ENCODE results near the gene NAA15.
"Not testable (repeated sequence)": the region's sequence is repeated elsewhere in the genome, so short reads cannot be mapped to it uniquely, and the experiment has no call there.

Gene NAA15

DNA sequence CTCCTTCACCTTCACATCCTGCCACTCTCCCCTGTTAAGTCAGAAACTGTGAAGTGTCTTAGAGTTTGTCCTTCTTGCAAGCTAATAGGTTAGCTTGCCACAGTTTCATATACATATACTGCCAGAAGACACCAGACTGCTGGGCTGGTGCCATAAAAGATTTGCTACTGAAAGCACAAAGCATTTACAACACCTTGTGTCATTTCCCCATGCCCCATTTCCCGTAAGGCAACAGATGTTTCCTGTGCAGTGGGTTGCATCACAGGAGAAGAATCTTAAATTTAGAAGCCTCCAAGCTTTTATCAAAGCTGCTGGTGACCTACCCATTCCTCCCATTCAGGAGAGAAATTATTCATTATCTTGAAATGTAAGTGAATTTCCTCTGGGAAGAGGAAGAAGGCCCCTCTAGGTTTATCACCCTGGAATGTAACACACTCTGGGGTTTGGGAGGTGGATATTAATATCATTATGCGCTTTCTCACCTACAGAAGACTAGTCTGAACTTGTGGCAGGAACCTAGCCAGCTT is 118.1 kb downstream of the NAA15 start:
- in situ Hi-C loops (cut with MboI; ENCODE audit: low pct_unique_long_range_greater_than_20kb, low sequenced_read_pairs), result no loop called here
- peak; percentile 97 for DNase-seq

DNA sequence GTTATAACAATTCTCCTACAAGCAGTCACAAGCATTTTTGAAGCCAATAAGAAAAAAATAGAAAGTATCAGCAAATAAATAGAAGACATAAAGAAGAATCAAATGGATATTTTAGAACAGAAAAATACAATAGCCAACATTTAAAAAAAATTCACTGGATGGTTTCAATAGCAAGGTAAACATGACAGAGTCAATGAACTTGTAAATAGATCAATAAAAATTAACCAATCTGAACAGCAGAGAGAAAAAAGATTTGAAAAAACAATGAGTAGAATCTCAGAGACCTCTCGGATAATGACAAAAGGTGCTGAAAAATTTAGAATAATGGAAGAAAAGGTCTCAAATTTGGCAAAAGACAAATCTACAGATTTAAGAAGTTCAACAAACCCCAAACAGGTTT is 119.3 kb downstream of the NAA15 start:
- in situ Hi-C loops (cut with MboI; ENCODE audit: low pct_unique_long_range_greater_than_20kb, low sequenced_read_pairs), result no loop called here
- DNase-seq, result no peak

DNA sequence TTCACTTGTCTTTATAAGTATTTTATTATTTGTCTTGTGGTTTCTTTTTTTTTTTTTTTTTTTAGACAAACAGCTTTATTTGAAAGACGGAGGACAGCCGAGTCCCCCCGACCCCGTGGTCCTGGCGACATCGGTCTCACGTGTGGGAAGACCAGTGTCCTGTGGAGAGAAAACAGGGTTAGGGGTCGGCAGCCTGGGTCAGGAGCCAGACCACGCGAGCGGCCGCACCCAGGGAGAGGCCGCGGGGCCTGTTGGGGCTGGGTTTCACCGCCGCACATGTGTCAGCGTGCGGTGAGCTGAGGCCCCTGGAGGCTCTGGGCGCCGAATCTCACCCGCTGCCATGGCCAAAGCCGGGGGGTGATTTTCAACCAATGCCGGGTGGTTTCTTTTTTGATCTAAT is 134.8 kb downstream of the NAA15 start:
- no peak for DNase-seq
- in situ Hi-C loops (cut with MboI; ENCODE audit: low pct_unique_long_range_greater_than_20kb, low sequenced_read_pairs), result no loop called here

DNA sequence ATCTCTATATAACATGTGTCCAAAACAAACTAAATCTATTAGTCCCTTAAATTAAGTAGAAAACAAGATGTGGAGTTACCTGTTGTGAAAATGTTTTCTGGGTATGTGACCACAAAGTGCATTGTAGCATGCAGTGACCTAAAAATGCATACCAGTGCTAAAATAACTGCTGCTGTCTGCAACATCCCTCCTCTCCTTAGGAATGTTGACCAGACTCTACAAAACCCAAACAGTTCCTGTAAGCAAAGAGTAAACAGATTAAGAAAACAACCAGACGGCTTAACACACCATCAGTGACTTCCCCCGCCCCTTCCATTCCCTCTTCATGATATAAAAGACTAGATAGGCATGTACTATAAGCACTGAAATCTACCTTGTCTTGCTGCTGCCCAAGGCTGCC is 136.8 kb downstream of the NAA15 start:
- in situ Hi-C loops (cut with MboI; ENCODE audit: low pct_unique_long_range_greater_than_20kb, low sequenced_read_pairs), result no loop called here
- DNase-seq, result no peak

DNA sequence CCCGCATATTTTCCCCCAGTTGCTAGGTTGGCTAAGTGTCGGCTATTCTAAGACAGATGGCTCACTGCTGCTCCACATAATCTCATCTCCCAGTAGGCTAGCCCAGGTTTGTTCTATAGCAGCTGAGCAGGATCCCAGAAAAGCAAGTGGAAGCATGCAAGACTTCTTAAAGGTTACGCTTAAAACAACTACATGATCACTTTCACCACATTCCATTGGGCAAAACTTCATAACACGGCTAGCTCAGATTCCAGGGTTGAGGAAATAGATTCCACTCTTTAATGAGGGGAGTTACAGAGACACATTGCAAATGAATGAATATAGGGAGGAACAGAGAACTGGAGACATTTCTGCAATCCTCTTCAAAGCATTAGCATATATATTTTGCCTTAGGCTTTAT is 139.7 kb downstream of the NAA15 start:
- in situ Hi-C loops (cut with MboI; ENCODE audit: low pct_unique_long_range_greater_than_20kb, low sequenced_read_pairs), result no loop called here
- no peak for DNase-seq

DNA sequence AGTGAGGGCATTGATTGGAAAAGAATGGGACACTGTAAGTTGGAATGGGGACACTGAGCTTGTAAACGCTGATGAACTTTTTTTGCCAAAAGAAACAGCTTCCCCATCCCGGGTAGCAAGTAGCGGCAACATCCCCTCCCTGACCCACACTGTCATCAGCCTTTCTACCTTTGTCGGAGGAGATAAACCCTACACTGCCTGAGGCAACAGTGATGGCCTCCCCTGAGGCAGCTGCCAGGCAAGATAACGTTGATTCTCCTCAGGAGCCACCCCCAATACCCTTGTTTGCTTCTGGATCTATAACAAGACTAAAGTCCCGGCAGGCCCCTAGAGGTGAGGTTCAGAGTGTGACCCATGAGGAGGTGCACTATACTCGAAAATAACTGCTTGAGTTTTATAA is 142.4 kb downstream of the NAA15 start:
- in situ Hi-C loops (cut with MboI; ENCODE audit: low pct_unique_long_range_greater_than_20kb, low sequenced_read_pairs), result no loop called here
- DNase-seq, result no peak

DNA sequence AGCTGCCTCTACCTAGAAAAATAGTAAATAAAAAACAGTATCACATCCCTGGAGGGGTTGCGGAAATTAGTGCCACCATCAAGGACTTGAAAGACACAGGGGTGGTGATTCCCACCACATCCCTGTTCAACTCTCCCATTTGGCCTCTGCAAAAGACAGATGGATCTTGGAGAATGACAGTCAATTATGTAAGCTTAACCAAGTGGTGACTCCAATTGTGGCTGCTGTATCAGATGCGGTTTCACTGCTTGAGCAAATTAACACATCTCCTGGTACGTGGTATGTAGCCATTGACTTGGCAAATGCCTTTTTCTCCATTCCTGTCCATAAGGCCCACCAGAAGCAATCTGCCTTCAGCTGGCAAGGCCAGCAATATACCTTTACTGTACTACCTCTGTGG is 143.6 kb downstream of the NAA15 start:
- in situ Hi-C loops (cut with MboI; ENCODE audit: low pct_unique_long_range_greater_than_20kb, low sequenced_read_pairs); DNase-seq: not testable (repeated sequence)

DNA sequence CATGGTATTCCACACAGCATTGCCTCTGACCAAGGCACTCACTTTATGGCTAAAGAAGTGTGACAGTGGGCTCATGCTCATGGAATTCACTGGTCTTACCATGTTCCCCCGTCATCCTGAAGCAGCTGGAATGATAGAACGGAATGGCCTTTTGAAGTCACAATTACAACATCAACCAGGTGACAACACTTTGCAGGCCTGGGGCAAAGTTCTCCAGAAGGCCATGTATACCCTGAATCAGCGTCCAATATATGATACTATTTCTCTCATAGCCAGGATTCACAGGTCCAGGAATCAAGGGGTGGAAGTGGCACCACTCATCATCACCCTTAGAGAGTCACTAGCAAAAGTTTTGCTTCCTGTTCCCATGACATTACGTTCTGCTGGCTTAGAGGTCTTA is 145.8 kb downstream of the NAA15 start:
- DNase-seq, result not testable (repeated sequence)

DNA sequence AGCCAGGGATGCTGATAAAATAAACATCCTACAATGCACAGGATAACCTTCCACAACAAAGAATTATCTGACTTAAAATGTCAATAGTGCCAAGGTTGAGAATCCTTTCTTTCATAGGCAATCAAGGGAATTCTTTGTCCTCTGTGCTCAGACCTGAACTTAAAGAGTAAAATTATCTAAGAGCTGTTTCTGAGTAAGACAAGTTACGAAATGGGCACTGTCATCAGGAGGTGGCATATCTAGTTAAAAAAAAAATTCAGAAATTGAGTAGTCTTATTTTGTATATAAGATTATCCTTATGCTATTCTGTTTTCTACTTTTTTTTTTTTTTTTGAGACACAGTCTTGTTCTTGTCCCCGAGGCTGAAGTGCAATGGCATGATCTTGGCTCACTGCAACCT is 149.3 kb downstream of the NAA15 start:
- in situ Hi-C loops (cut with MboI; ENCODE audit: low pct_unique_long_range_greater_than_20kb, low sequenced_read_pairs), result no loop called here
- no peak for DNase-seq

More for the DNA sequence above, 145.8 kb downstream of the NAA15 start:
- in situ Hi-C loops (cut with MboI; ENCODE audit: low pct_unique_long_range_greater_than_20kb, low sequenced_read_pairs), result not testable (repeated sequence)

DNA sequence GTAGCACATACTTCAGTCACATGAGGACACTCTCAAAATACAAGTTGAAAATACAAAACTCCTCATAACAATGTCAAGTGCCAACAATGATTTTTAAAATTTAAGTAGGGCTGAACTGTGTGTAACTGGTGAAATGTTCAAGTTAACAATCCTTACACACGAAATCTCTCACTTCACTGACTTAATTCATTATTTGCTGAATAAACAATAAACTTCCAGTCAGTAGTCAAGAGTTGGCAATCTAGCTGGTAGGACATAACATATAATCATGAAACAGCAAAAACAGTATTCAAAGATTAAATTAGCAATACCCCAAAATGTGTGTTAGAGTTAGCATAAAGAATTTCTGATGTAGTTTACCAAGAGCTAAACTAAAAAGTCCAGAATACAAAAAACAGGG is 150.7 kb downstream of the NAA15 start:
- no peak for DNase-seq
- in situ Hi-C loops (cut with MboI; ENCODE audit: low pct_unique_long_range_greater_than_20kb, low sequenced_read_pairs), result no loop called here

DNA sequence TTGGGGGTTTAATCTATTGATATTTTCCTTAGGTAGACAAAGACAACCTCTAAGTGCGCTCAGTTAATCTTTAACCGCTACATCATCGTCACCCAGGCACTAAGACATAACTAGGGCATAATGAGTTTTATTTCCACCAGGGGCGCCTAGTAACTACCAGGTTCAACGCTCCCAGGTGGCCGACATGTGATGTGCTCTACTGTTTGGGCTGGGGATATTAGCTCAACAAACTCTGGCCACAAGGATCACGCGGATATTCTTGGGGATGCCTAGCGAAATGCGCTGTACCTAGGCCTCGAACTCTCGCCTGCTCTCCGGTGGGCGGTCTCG is 151.7 kb downstream of the NAA15 start:
- in situ Hi-C loops (cut with MboI; ENCODE audit: low pct_unique_long_range_greater_than_20kb, low sequenced_read_pairs), result no loop called here
- no peak for DNase-seq

DNA sequence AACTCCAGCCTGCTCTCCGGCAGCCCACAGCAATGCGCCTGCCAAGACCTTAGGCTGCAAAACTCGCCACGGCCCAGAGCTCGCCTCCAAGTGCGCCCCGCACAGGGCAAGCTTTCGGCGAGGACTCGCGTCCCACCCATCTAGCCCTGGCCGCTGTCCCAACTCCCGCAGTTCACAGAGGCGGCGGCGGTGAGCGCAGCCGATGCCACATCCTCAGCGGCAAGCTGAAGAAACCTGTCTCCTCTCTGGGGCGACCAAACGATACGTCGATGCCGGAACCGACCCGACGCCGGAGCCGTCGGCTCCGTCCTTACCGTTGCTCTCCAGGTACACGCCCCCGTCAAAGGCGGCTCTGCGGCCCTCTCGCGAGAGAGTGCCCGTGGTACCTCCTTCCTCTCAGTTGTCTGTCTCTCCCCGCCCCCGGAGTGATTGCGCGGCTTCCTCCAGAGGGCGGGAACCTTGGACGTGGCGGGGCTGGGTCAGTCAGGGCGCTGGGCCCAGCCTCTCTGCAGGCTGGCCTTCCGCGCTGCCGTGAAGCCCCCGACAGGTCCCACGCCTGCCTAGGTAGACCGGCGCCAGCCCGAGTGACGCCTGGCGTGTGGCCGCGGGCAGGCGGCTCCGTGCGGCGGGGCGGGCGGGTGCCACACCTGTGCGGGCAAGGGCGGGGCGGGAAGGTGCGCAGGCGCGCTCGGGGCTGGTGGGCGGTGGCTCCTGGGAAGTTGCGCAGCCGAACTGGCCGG is 152.2 kb downstream of the NAA15 start:
- in situ Hi-C loops (cut with MboI; ENCODE audit: low pct_unique_long_range_greater_than_20kb, low sequenced_read_pairs), result no loop called here

DNA sequence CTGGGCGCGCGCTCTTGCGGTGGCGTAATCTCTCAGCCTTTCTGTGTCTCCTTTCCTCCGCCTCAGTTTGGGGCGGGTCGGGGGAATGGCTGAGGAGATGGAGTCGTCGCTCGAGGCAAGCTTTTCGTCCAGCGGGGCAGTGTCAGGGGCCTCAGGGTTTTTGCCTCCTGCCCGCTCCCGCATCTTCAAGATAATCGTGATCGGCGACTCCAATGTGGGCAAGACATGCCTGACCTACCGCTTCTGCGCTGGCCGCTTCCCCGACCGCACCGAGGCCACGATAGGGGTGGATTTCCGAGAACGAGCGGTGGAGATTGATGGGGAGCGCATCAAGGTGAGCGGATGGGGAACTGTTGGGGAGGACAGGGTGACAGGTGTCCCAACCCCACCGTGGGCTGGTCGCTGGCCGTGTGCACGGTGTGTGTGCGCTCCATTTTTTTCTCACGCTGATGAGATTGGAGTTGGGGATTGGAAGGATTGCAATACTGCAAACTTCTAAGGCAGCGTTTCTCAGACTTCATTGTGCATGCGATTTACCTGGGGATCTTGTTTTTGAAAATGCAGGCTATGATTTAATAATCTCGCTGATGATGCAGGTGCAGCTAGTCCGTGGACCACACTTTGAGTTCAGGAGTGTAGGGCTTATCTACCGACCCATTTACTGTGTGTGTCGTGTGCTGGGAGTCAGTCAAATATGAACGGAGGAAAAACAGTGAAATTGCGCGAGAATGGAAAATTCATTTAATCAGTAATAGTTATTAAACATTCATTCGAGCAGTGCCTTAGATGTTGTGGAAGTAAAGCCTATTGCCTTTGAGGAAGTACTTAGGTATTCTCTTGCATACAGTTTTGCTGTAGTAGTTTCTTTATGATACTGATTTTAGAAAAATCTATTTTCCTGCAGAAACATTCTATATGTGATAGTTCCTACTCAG is 153.1 kb downstream of the NAA15 start, which contains the start of gene RAB33B:
TSS of gene RAB33B (plus strand) at position 11 of the 935 bp plus-strand sequence. CDS start at position 86, 75 bp downstream.
- in situ Hi-C loops (cut with MboI; ENCODE audit: low pct_unique_long_range_greater_than_20kb, low sequenced_read_pairs), result no loop called here
- peak; percentile 43 for DNase-seq

More for the DNA sequence above, 152.2 kb downstream of the NAA15 start:
- DNase-seq, result peak; percentile 98

DNA sequence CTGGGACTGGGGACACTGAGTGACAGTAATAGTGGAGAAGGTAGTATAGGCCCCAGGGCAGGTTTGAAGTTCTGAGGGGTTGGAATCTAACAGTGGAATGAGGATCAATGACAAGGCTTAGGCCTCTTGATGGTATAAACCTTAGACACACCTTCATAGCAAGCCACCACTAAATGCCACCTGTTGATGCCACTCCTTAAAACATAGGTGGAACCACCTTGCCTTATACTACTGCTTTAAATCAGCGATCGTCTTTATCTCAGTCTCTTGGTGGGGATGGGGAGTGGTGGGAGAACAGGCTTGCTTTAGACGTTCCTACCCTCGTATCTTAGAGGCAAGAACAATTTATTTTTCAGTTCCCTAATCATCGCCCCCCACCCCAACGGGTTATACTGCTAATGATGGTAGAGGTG is 153.8 kb downstream of the NAA15 start:
- in situ Hi-C loops (cut with MboI; ENCODE audit: low pct_unique_long_range_greater_than_20kb, low sequenced_read_pairs), result no loop called here
- peak; percentile 38 for DNase-seq

DNA sequence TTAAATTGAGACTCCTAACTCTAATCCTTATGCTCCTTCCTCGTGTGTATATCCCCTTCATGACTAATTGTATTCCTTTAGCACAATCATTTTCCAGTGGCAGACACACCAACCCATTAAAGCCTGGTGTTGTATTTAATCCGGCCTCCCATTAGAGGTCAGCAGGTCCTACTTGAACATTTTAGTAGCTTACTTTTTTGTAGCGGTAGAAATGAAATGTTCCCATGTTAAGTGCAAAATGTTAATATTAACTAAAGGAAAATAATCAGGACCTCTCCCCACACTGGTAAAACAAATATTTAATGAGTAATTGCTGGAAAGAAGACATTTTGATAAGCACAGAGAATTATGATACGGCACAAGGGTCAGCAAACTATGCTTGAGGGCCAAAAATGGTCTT is 156.0 kb downstream of the NAA15 start:
- no peak for DNase-seq
- in situ Hi-C loops (cut with MboI; ENCODE audit: low pct_unique_long_range_greater_than_20kb, low sequenced_read_pairs), result no loop called here

DNA sequence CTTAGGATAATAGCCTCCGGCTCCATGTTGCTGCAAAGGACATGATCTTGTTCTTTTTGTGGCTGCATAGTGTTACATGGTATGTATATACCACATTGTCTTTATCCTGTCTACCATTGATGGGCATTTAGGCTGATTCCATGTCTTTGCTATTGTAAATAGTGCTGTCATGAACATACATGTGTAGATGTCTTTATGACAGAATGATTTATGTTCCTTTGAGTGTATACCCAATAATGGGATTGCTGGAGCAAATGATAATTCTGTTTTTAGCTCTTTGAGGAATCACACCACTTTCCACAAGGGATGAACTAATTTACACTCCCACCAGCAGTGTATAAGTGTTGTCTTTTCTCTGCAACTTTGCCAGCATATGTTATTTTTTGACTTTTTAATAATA is 157.2 kb downstream of the NAA15 start:
- in situ Hi-C loops (cut with MboI; ENCODE audit: low pct_unique_long_range_greater_than_20kb, low sequenced_read_pairs), result no loop called here
- no peak for DNase-seq

DNA sequence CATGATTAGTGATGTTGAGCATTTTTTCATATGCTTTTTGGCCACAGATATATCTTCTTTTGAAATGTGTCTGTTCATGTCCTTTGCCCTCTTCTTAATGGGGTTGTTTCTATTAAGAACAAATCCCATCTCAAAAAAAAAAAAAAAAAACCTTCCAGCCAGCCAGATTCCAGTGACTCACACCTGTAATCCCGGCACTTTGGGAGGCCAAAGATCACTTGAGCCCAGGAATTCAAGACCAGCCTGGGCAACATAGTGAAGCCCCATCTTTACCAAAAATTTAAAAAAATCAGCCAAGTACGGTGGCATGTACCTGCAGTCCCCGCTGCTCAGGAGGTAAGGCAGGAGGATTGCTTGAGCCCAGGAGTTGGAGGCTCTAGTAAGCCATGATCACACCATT is 157.7 kb downstream of the NAA15 start:
- DNase-seq, result no peak
- in situ Hi-C loops (cut with MboI; ENCODE audit: low pct_unique_long_range_greater_than_20kb, low sequenced_read_pairs), result no loop called here

DNA sequence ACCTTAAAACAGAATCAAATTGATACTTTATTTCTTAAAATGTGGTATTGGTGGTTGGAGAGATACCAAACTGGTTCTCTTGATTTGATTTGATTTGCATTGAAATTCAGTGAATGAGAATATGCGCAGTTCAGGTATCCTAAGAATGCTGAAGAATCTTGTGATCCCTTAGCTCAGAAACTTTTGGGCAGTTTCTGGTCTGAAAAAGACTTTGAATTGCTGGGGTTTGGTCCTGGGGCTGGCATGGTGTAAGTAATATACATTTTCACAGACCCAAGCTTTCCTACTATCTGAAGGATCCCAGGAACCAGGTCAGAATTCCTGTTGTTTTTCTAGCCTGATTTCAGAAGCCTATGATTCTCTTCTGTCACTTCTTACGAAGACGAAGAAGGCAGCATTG is 159.3 kb downstream of the NAA15 start:
- no peak for DNase-seq
- in situ Hi-C loops (cut with MboI; ENCODE audit: low pct_unique_long_range_greater_than_20kb, low sequenced_read_pairs), result no loop called here

DNA sequence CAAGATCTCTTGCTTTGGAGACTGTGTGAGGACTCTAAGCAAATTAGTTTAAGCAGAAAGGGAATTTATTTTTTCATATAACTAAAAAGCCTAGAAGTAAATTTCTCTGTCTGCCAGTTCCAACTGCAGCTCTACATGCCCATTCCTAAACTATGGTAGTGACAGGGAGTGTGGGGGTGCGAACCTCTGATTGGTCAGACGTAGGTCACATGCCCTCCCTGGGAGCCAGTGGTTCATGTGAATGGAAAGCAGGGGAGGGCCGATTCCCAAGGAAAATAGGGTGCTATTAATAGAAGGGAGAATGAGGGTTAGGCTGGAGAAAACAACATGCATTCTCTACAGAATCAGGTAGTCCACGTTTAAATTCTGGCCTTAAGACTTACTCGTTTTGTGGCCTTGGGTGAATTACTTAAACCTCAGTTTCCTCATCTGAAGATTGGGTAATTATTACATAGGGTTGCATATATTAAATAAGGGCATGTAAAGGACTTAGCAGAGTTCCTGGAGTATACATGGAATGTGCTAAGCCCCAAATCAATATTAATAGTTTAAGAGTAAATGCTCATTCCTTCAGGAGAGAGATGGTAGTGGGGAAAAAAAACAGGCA is 159.8 kb downstream of the NAA15 start:
- in situ Hi-C loops (cut with MboI; ENCODE audit: low pct_unique_long_range_greater_than_20kb, low sequenced_read_pairs), result no loop called here
- no peak for DNase-seq

DNA sequence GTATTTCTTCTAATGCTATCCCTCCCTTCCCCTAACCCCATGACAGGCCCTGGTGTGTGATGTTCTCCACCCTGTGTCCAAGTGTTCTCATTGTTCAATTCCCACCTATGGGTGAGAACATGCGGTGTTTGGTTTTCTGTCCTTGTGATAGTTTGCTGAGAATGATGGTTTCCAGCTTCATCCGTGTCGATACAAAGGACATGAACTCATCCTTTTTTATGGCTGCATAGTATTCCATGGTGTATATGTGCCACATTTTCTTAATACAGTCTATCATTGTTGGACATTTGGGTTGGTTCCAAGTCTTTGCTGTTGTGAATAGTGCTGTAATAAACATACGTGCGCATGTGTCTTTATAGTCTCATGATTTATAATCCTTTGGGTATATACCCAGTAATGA is 163.2 kb downstream of the NAA15 start:
- in situ Hi-C loops (cut with MboI; ENCODE audit: low pct_unique_long_range_greater_than_20kb, low sequenced_read_pairs); DNase-seq: not testable (repeated sequence)

Measured in KBM-7 (cell line).